GM18907 (cell line): ENCODE data around the gene BTF3L4.
"Not testable (repeated sequence)": the region's sequence is repeated elsewhere in the genome, so short reads cannot be mapped to it uniquely, and the experiment has no call there.

Source experiments
- ATAC-seq: cut with Tn5 transposase; IDR thresholded peaks from one replicate; pipeline ENCODE4 v1.9.1; 2021; ENCODE audit warnings: mild to moderate bottlenecking, moderate library complexity; ENCODE audit not compliant: unreplicated experiment

The BTF3L4 gene

DNA sequence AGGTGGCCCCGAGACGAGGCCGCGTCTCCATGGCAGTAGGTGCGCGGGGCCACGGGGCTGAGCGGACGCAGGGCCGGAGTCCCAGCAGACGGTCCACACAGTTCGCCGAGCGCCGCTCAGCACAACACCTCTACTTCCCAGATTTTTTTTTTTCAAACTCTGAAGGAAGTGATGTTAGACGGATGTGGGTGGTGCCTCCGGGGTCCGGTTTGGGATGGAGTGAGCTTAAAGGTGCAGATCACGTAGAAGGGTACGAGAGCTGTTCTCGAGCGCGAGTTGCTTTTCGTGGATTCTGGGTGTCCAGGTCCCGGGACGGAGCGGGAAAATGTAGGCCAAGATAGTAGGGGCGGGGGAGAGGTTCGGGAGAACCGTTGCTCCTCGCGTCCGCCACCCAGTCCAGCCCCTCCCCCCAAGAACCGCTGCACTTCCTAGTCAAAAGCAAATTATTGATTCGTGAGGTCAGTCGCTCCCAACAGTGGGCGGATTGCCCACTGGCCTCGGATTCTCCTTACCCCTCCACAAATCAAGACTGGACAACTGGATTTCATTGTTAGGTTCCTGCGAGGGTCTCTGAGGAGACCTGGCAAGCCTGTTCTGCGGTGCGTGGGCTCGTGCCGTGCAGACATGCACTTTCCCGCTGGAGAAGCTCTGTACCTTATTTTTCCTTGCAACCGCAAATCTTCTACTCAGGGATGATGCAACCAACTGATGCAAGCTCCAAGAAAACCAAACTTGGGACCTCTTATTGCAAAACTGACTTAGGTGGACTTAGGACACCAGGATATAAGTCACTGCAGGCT lies 829 bp upstream of the BTF3L4 start, which contains the start of gene TXNDC12:
TXNDC12 (minus strand) TSS at position 126 of the 800 bp plus-strand sequence; CDS start at position 31, 95 bp downstream.
- peak; percentile 50 for ATAC-seq

DNA sequence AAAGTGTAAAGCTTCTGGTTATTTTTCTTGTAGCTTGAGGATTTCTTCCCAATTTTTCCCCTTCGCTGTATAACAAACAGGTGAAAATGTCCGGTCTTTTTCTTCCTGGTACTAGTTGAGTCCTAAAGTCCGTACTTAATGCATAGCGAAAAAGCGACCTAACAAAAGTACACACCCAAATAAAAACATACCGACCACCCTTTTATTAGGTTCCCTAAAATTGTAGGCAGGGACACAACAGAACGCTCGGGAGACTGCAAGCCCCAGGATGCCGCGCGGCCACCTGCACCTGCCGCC lies 281 bp upstream of the BTF3L4 start:
- peak; percentile 1 for ATAC-seq

DNA sequence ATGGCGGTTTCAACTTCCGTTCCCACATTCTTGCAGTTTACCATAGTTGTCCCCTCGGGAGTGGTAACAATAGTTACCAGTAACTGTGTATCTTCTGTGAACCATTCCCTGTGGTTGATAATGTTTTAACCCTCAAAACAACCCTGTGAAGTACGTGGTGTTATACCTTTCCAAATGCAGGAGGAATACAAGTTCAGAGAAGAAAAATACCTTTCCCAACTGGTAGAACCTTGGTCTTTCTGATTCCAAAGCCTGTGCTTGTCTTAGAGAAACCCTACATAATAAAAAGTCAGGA lies 789 bp downstream of the BTF3L4 start:
- ATAC-seq: no peak

DNA sequence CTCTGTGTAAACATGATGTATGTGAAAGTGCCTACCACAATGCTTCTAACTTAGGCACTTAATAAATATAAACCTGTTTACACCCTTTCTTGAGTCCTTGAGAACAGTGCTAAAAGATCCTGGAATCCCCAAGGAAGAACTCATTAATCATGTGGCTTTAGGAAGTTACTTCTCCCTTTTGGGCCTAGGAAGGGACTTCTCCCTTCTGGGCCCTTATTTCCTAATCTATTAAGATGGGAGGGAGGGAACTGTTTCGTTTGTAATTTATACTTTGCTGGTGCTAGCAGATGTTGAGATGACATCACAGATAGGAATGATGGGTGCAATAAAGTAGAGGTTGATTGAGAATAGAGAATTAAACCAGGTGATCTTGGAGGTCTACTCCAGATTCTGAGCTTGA lies 1.2 kb downstream of the BTF3L4 start:
- no peak for ATAC-seq

DNA sequence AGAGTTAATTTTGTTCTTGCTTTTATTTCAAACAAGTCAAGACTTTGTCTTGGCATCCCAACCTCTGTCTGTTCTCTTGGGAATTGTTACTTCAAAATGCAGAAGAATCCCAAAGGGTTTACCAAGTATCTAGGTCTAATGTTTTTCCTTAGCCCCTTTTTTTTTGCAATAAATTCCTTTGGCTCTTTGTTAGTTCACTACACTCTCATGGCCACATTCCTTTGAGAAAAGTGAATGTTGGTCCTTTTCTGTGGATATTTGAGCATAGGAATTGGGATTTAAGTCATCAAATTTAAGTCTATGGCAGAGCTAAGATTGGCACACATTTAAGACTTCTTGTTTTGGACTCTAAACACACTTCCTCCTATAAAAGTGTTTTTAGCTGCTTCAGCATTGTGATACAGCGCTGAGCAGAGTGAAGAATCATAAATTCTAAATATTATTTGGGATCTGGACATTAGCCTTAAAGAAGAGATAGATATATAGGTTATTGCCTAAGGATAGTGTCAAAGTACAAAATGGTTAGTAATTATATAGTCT lies 1.9 kb downstream of the BTF3L4 start:
- no peak for ATAC-seq

DNA sequence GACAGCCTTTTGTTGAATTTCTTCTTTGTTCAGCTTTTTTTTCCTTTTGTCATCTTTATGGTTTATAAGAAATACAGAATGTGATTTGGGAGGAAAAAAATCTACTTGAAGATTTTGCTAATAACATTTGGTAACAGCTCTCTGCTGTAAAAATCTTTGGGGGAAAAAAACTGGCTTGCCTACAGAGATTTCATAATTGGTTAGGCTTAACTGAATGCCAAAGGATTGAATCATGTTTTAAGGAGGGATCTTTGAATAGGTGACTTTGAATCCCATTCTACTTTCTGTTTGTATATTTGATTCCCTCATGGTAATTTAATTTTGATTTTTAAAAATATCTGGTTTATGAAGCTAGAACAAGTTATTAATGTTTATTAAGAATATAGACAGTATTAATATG lies 3.2 kb downstream of the BTF3L4 start:
- ATAC-seq: no peak

DNA sequence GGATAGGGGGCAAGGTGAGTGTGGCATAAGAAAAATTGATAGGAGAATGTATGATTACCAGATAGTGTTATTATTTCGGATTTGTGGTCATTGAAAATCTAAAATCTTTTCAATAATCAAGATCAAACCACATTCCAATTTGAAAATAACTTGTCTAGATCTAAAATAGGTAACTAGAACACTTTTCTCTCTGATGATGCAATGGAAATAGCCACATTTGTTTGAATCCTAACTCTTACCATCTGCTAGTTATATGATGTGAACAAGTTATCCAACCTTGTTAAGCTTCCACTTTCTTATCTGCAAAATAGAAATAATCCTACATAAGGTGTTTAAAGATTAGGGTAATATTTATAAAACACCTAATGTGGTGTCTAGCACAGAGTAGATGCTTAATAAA lies 3.8 kb downstream of the BTF3L4 start:
- no peak for ATAC-seq

DNA sequence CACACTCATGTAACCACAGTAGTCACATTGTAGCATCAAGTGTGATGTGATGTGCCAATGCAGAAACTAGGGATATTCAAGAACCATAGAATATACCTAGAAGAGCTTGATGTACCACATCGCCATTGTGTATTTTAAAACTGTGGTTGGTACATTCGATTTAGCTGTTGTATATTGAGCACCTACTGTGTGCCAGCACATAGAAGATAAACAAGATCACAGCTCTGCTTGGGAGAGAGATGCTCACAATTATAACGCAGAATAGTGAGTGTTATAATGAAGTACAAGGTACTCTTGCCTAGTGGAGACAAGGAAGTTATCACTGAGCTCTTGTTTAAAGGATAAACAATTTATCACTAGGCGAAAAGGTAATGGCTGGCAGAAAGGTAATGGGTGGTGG lies 4.7 kb downstream of the BTF3L4 start:
- ATAC-seq: no peak

DNA sequence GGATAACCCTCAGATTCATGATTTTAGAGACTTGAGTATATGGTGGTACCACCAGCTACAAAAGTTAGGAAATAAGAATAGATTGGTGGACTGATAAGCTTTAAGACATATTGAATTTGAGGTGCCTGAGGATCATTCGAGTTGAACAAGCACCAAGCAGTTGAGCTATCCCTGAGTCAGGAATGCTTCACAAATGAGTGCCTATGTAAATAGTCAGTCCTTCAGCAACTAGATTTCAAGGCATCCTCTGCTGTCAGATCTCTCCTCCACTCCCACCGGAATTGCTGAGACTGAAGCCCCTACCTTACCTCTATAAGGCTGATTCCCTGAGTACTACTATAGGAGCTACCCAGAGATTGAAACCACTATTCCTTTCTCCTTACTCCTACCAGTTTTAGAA lies 7.1 kb downstream of the BTF3L4 start:
- no peak for ATAC-seq

DNA sequence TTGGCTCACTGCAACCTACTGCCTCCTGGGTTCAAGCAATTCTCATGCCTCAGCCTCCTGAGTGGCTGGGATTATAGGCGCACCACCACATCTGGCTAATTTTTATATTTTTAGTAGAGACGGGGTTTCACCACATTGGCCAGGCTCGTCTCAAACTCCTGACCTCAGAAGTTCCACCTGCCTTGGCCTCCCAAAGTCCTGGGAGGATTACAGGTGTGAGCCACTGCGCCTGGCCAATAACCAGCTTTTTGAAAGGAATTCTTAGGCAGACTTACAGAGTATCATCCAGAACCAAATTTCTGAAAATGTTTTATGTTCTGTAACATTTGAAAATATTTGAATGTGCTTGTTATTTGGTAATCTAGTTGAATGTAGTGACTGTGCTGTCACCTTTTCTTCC lies 14.6 kb downstream of the BTF3L4 start:
- no peak for ATAC-seq

DNA sequence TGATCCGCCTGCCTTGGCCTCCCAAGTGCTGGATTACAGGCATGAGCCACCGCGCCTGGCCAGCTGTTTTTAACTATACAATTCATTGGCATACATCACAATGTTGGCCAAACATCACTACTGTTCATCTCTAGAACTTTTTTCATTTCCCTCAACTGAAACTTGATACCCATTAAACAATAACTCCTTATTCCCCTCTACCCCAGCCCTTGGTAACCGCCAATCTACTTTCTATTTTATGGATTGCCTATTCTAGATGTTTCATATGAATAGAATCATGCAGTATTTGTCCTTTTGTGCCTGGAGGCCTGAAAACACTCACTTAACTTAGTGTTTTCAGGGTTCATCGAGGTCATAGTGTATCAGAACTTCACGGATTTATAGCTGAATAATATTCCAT lies 16.2 kb downstream of the BTF3L4 start:
- no peak for ATAC-seq

DNA sequence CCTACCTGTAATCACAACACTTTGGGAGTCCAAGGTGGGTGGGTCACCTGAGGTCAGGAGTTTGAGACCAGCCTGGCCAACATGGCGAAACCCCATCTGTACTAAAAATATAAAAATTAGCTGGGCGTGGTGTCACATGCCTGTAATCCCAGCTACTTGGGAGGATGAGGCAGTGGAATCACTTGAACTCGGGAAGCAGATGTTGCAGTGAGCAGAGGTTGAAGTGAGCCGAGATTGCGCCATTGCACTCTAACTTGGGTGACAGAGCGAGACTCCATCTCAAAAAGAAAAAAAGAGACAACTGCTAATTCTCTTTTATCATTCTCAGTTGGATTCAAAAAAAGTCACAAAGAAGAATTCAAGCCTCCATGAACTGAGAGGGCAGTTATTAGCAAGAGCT lies 21.2 kb downstream of the BTF3L4 start:
- not testable (repeated sequence) for ATAC-seq

DNA sequence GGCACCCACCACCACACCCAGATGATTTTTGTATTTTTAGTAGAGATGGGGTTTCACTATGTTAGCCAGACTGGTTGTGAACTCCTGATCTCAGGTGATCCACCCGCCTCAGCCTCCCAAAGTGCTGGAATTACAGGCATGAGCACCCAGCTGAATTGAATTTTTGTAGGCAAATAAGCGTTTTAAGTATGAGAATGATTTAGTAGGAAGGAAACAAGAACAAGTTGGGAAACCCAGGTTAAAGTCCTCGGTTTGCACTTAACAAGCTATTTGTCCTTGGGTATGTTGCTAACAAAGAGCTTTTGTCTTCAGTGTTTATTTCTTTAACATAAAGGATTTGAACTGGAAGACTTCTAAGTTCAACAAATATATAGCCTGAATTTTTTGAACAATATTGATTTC lies 23.9 kb downstream of the BTF3L4 start:
- ATAC-seq: no peak

DNA sequence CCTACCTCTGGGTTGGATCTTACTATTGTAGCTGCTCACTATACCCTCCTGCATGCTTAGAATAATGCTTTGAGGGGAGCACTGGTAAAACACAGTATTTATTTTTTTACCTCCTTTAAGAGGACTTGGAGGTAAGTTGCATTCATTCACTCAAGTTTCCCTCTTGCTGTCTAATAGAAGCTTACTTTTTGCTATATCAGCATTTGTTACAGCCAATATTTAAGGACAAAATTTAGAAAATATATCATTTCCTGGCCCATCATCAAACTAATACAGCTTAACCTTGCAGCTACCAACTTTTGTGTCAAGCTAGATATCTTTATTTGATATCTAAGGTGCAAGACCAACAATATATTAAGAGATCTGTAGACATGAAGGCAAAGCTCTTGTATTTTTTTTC lies 31.8 kb downstream of the BTF3L4 start:
- ATAC-seq: not testable (repeated sequence)

DNA sequence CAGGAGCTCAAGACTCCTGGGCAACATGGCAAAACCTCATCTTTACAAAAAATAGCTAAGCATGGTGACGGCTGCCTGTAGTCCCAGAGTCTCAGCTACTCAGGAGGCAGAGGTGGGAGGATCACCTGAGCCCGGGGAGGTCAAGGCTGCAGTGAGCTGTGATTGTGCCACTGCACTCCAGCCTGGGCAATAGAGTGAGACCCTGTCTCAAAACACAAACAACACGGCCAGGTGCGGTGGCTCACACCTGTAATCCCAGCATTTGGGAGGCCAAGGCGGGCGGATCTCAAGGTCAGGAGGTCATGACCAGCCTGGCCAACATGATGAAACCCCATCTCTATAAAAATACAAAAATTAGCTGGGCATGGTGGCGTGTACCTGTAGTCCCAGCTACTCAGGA lies 38.2 kb downstream of the BTF3L4 start:
- not testable (repeated sequence) for ATAC-seq

DNA sequence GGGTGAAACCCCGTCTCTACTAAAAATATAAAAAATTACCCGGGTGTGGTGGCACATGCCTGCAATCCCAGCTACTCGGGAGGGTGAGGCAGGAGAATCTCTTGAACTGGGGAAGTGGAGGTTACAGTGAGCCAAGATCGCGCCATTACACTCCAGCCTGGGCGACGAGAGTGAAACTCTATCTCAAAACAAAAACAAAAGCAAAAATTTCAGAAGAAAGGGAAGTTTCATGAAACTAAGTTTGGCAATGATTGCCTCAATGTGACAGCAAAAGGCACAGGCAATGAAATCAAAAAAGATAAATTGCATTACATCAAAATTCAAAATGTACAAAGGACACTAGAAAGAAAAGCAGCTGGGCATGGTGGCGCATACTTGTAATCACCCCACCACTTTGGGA lies 40.1 kb downstream of the BTF3L4 start:
- no peak for ATAC-seq

DNA sequence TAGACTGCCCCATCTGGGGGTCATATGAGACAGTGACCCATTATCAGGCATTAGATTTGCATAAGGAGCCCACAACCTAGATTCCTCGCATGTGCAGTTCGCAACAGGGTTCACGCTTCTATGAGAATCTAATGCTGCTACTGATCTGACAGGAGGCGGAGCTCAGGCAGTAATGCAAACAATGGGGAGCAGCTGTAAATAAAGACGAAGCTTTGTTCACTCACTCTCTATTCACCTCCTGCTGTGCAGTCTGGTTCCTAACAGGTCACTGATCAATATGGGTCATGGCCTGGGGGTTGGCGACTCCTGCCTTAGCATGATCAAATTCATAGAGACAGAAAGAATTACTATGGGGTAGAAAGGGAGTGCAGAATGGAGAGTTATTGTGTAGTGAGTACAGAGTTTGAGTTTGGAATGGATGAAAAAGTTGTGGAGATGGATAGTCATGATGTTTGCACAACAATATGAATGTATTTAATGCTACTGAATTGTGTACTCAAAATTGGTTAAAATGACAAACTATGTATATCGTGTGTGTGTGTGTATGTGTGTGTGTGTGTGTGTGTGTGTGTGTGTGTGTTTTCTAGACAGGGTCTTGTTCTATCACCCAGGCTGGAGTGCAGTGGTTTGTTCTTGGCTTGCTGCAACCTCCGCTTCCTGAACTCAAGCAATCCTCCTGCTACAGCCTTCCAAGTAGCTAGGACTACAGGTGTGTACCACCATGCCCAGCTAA lies 42.2 kb downstream of the BTF3L4 start:
- no peak for ATAC-seq

DNA sequence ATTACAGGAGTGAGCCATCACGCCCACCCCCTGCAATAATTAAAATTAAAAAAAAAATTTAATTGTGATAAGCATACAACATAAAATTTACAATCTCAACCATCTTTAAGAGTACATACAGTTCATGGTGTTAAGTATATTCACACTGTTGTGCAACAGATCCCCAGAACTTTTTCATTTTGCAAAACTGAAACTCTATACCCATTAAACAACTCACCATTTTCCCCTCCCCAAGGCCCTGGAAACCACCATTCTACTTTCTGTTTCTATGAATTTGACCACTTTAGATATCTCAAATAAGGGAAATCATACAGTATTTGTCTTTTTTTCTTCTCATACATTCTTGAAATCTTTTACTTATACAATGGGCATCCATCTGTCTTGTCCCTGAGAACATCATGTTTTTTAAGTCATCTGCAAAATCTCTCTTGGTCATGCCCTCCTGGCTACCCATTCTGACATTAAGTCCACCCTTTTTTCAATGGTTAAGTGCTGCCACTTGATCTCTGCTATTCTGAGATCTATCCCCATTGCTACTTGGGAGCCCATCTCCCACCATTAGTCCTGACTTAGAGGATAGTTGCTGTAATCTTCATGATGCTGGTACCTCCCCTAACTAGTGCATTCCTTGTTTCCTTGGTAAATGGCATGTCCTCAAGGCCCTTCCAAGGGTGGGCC lies 46.4 kb downstream of the BTF3L4 start:
- peak; percentile 62 for ATAC-seq

DNA sequence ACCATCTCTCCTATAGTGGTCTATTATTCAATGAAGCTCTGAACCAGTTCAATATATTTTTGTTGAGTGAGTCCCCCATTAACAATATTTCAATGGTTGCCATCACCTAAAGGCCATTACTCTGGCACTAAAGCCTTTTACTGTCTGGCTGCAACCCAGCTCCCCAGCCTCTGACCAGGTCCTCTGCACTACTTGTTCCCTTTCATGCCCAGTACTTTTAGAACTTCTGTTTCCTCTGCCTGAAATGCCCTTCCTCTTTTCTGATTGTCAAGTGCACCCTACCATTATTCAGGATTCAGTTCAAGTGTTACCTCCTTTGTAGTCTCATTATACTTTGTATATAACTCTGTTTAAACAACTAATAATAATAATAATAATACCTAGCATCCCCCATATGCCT lies 55.4 kb downstream of the BTF3L4 start:
- no peak for ATAC-seq

DNA sequence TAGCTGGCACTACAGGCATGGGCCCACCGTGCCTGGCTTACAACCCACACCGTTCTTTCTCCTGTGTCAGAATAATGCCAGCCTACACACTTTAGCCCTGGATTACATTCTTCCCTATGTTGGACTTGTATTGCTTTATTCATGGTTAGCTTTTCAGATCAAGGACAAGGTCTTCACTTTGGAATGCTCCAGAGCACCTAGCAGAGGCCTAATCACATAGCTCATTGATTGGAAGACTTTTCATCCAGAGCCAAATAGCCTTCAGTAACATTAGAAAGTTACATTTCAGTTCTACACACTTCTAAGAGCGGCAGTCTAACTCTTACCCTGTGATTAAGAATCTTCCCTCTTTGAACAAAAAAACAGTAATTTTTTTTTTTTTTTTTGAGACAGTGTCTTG lies 56.4 kb downstream of the BTF3L4 start:
- ATAC-seq: no peak

DNA sequence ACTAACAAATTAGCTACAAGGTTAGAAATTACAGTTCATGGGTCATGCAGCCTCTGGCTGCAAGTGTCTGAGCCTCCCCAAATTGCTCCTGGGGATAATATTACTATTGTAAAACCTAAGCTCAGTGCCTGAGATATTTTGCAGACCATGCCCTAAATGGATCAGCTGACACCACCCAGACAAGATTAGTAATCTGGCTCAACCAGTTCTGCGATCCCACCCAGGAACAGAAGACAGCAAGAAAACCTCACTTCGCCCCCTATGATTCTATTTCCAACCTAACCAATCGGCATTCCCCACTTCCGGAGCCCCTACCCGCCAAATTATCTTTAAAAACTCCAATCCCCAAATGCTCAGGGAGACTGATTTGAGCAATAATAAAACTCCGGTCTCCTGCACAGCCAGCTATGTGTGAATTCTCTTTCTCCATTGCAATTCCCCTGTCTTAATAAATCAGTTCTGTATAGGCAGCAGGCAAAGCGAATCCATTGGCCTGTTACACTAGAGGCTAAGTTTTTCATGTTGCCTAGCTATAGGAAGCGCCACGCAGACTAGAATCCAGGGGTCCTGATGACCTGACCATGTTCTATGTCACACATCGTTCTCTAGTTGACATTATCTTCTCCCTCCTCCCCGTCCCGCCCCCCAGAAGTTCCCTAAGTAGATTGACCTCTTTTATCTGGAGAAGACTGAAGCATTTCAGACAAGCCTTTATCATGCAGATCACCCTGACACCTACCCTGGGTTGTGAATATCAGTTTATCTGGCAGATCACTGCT lies 63.4 kb downstream of the BTF3L4 start:
- no peak for ATAC-seq
